Osteoblast (primary cell): ENCODE data around the gene ANKRD22. TPM values are rescaled to one million over a fixed set of nuclear protein-coding genes. Genes with fewer than 3 reads are reported as not detected.

Source experiments
- DNase-seq: peaks from one replicate; pipeline ENCODE4 v3.0.0; 2011; ENCODE audit warnings: low spot score, mixed read lengths; ENCODE audit not compliant: insufficient read length; ENCODE audit errors: missing footprints
- H2AFZ ChIP-seq: 2 replicates; pipeline ENCODE4 v1.6.0; 2011; ENCODE audit warnings: mild to moderate bottlenecking, low read length
- H3K27ac ChIP-seq: 2 replicates; pipeline ENCODE4 v1.5.1; 2011; ENCODE audit warnings: mild to moderate bottlenecking, low read depth, low read length, moderate library complexity
- H3K27me3 ChIP-seq: 2 replicates; pipeline ENCODE4 v1.6.0; 2012; ENCODE audit warnings: mild to moderate bottlenecking, control low read depth, inconsistent platforms, low read length, moderate library complexity; ENCODE audit not compliant: insufficient read depth
- H3K36me3 ChIP-seq: 2 replicates; pipeline ENCODE4 v1.5.1; 2011; ENCODE audit warnings: mild to moderate bottlenecking, low read length, control low read depth, moderate library complexity; ENCODE audit not compliant: insufficient read depth
- H3K4me1 ChIP-seq: 2 replicates; pipeline ENCODE4 v1.5.1; 2011; ENCODE audit warnings: mild to moderate bottlenecking, low read length, control low read depth, moderate library complexity; ENCODE audit not compliant: insufficient read depth
- H3K4me2 ChIP-seq: 2 replicates; pipeline ENCODE4 v1.6.0; 2011; ENCODE audit warnings: mild to moderate bottlenecking, low read length; ENCODE audit not compliant: insufficient read depth
- H3K4me3 ChIP-seq: fragments of 200-600 bp; sonication (generic); 3 replicates; pipeline ENCODE4 v1.5.1; 2012; ENCODE audit warnings: mild to moderate bottlenecking, low read length, inconsistent platforms; ENCODE audit not compliant: insufficient read depth
- H3K79me2 ChIP-seq: 2 replicates; pipeline ENCODE4 v1.6.0; 2012; ENCODE audit warnings: mild to moderate bottlenecking, low read length, control low read depth, inconsistent platforms; ENCODE audit not compliant: insufficient read depth
- H3K9me3 ChIP-seq: 2 replicates; pipeline ENCODE4 v1.5.1; 2011; ENCODE audit warnings: low read depth, low read length, control low read depth
- H4K20me1 ChIP-seq: 2 replicates; pipeline ENCODE4 v1.6.0; 2012; ENCODE audit warnings: mild to moderate bottlenecking, low read length, control low read depth; ENCODE audit not compliant: insufficient read depth
- CTCF ChIP-seq: IDR thresholded peaks from 2 replicates; pipeline ENCODE4 v1.5.1; 2011; ENCODE audit warnings: mild to moderate bottlenecking, low read depth, low read length, moderate library complexity; ENCODE audit errors: extremely low read depth
- total RNA-seq: library from RNA; depleted of rRNA; stranded (reverse); fragments of >200 nt; gene quantifications from 2 replicates; pipeline ENCODE4 v1.2.3, GENCODE V29; 2012

ANKRD22 gene
- total RNA-seq, 1 donor = under 0.01 TPM

- H3K27ac ChIP-seq = peak overlapping the region; percentile 63
- no peaks in the 10 kb centered on the region for H3K36me3 ChIP-seq
- H3K4me2 ChIP-seq = no peak overlapping the region
- no peaks in the 10 kb centered on the region for H3K9me3 ChIP-seq
- H2AFZ ChIP-seq = no peak overlapping the region
- H3K27me3 ChIP-seq = no peaks in the 10 kb centered on the region
- DNase-seq = no peak
- TF ChIP-seq CTCF = no peak
- H4K20me1 ChIP-seq = no peaks in the 10 kb centered on the region
- H3K4me3 ChIP-seq = no peak overlapping the region
- peaks cover 16% of the 10 kb centered on the region for H3K4me1 ChIP-seq
- H3K79me2 ChIP-seq = no peaks in the 10 kb centered on the region
Measured at GRCh38 chr10:88805361-88805760, 46.3 kb downstream of the ANKRD22 start.

GRCh38 chr10:88804083-88804812 lies 47.4 kb downstream of the ANKRD22 start:
- H4K20me1 ChIP-seq = no peaks in the 10 kb centered on the region
- H3K79me2 ChIP-seq = no peaks in the 10 kb centered on the region
- H3K27me3 ChIP-seq = no peaks in the 10 kb centered on the region
- no peak overlapping the region for H3K27ac ChIP-seq
- H2AFZ ChIP-seq = no peak overlapping the region
- TF ChIP-seq CTCF = no peak
- no peak for DNase-seq
- H3K4me2 ChIP-seq = no peak overlapping the region
- H3K36me3 ChIP-seq = no peaks in the 10 kb centered on the region
- H3K9me3 ChIP-seq = no peaks in the 10 kb centered on the region
- H3K4me3 ChIP-seq = no peak overlapping the region
- peaks cover 17% of the 10 kb centered on the region for H3K4me1 ChIP-seq

- no peak overlapping the region for H3K4me3 ChIP-seq
- H3K9me3 ChIP-seq = no peaks in the 10 kb centered on the region
- no peaks in the 10 kb centered on the region for H4K20me1 ChIP-seq
- no peak for DNase-seq
- no peaks in the 10 kb centered on the region for H3K36me3 ChIP-seq
- H3K27ac ChIP-seq = no peak overlapping the region
- peaks cover 17% of the 10 kb centered on the region for H3K4me1 ChIP-seq
- no peaks in the 10 kb centered on the region for H3K79me2 ChIP-seq
- no peak for TF ChIP-seq CTCF
- no peak overlapping the region for H3K4me2 ChIP-seq
- H3K27me3 ChIP-seq = no peaks in the 10 kb centered on the region
- no peak overlapping the region for H2AFZ ChIP-seq
Measured at GRCh38 chr10:88803641-88804040, 48.0 kb downstream of the ANKRD22 start.

- H3K4me1 ChIP-seq = peaks cover 17% of the 10 kb centered on the region
- H3K4me2 ChIP-seq = no peak within 1 kb of the TSS
- no peaks in the 10 kb centered on the region for H3K79me2 ChIP-seq
- no peak for TF ChIP-seq CTCF
- no peak for DNase-seq
- no peak within 1 kb of the TSS for H2AFZ ChIP-seq
- H3K27ac ChIP-seq = no peak within 1 kb of the TSS
- H4K20me1 ChIP-seq = no peaks in the 10 kb centered on the region
- H3K9me3 ChIP-seq = no peaks in the 10 kb centered on the region
- no peak within 1 kb of the TSS for H3K4me3 ChIP-seq
- H3K36me3 ChIP-seq = no peaks in the 10 kb centered on the region
- no peaks in the 10 kb centered on the region for H3K27me3 ChIP-seq
Measured at GRCh38 chr10:88802523-88803285, 48.9 kb downstream of the ANKRD22 start, which contains the start of gene LIPM. Gene LIPM, plus strand, starts transcription at chr10:88802730. Its CDS starts 167 bp downstream, at chr10:88802897.
